ENCODE data around the gene NKD2.

The NKD2 gene

DNA sequence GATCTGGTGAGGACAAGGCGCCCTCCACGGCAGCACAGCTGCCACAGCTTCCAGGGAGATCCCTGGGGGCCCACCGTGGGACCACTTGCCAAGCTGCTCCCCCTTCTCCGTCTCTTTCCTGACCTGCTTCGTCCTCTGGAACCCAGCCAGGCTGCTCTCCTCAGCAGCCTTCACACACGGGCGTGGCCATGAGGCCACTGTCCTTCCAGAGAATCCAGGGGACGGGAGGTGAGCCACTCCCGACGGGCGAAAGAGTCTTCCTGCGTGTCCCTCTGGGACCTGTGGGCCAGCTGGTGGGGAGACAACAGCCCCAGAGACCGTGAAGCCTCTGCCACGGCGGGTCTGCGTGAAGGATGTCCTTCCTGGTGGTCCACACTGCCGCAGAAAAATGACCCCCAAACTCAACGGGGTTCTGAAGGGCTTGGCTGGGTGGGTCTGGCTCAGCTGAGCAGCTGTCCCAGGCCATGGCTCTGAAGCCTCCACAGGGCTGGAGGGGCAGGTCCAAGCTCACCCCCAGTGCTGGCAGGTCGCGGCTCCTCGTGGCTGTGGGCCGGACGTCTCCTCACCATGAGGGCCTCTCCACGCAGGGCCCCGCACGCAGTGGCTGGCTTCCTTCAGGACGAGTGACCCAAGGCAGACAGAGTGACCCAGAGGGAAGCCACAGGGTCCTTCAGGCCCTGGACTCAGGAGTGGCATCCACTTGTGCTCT lies 47.4 kb upstream of the NKD2 start:
- Histone ChIP-seq H4K20me1 (ENCODE audit: control insufficient read depth, insufficient read depth, low read depth, low read length) (no peaks in the 10 kb centered on the region), H3K4me2 (ENCODE audit: low read length) (no peak overlapping the region), H3K4me1 (ENCODE audit: control insufficient read depth, low read length) (peaks cover 22% of the 10 kb centered on the region), H3K9me3 (ENCODE audit: control insufficient read depth, insufficient read depth, low read length) (no peaks in the 10 kb centered on the region), H3K79me2 (ENCODE audit: control insufficient read depth, low read length) (no peaks in the 10 kb centered on the region), H3K27ac (ENCODE audit: low read depth, low read length) (no peak overlapping the region), H3F3A (ENCODE audit: control insufficient read depth, insufficient read depth) (no peaks in the 10 kb centered on the region), H3K36me3 (ENCODE audit: control insufficient read depth, low read length) (no peaks in the 10 kb centered on the region), H3K9me2 (replicated peaks; ENCODE audit: control insufficient read depth, low read length) (no peaks in the 10 kb centered on the region), H3K4me3 (ENCODE audit: low read length) (no peak overlapping the region), H3K27me3 (ENCODE audit: control insufficient read depth, low read length) (0 out of 2 replicates have a peak, but pooled peaks cover under 1% of the 10 kb centered on the region)
- TF ChIP-seq CTCF (IDR thresholded peaks at IDR 0.05; ENCODE audit: low read depth, low read length, poor library complexity, severe bottlenecking) = no peak
- no peak for TF ChIP-seq EZH2phosphoT487 (IDR thresholded peaks at IDR 0.05; ENCODE audit: borderline replicate concordance, low read length)

DNA sequence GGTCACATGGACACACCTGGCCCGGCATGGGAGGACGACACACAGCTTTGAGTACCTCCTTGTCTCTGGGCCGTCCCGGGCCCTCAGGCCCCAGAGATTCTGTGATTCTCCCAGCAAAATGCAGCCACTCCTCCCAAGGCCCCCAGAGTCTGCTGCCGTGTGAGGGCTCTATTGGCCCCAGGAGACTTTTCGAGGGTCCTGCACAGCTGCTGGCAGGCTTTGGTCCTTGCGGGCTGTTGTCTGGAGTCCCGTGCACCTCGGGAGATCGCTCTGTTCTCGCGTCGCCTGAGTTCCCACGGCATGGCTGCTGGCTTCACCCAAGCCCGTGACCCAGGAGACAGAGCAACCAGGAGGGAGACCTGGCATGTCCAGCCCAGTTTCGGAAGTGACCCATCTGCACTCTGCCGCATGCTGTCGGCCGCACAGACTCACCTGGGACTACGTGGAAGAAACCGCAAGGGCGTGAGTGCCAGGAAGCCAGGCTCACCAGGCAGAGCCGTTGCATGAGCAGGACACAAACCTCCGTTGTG lies 46.8 kb upstream of the NKD2 start:
- no peaks in the 10 kb centered on the region for H3K9me3 ChIP-seq (ENCODE audit: control insufficient read depth, insufficient read depth, low read length)
- no peaks in the 10 kb centered on the region for H3F3A ChIP-seq (ENCODE audit: control insufficient read depth, insufficient read depth)
- no peak overlapping the region for H3K27ac ChIP-seq (ENCODE audit: low read depth, low read length)
- H3K4me2 ChIP-seq (ENCODE audit: low read length) = no peak overlapping the region
- TF ChIP-seq CTCF (IDR thresholded peaks at IDR 0.05; ENCODE audit: low read depth, low read length, poor library complexity, severe bottlenecking) (no peak), EZH2phosphoT487 (IDR thresholded peaks at IDR 0.05; ENCODE audit: borderline replicate concordance, low read length) (no peak)
- H3K36me3 ChIP-seq (ENCODE audit: control insufficient read depth, low read length) = no peaks in the 10 kb centered on the region
- H3K4me1 ChIP-seq (ENCODE audit: control insufficient read depth, low read length) = peaks cover 22% of the 10 kb centered on the region
- no peaks in the 10 kb centered on the region for H4K20me1 ChIP-seq (ENCODE audit: control insufficient read depth, insufficient read depth, low read depth, low read length)
- H3K4me3 ChIP-seq (ENCODE audit: low read length) = no peak overlapping the region
- H3K9me2 ChIP-seq (replicated peaks; ENCODE audit: control insufficient read depth, low read length) = no peaks in the 10 kb centered on the region
- H3K79me2 ChIP-seq (ENCODE audit: control insufficient read depth, low read length) = no peaks in the 10 kb centered on the region
- 0 out of 2 replicates have a peak, but pooled peaks cover 2% of the 10 kb centered on the region for H3K27me3 ChIP-seq (ENCODE audit: control insufficient read depth, low read length)

- no peaks in the 10 kb centered on the region for H3K79me2 ChIP-seq (ENCODE audit: control insufficient read depth, low read length)
- no peak overlapping the region for H3K27ac ChIP-seq (ENCODE audit: low read depth, low read length)
- no peaks in the 10 kb centered on the region for H3K9me3 ChIP-seq (ENCODE audit: control insufficient read depth, insufficient read depth, low read length)
- no peak overlapping the region for H3K4me3 ChIP-seq (ENCODE audit: low read length)
- no peaks in the 10 kb centered on the region for H4K20me1 ChIP-seq (ENCODE audit: control insufficient read depth, insufficient read depth, low read depth, low read length)
- no peaks in the 10 kb centered on the region for H3K9me2 ChIP-seq (replicated peaks; ENCODE audit: control insufficient read depth, low read length)
- no peaks in the 10 kb centered on the region for H3K36me3 ChIP-seq (ENCODE audit: control insufficient read depth, low read length)
- peaks cover 22% of the 10 kb centered on the region for H3K4me1 ChIP-seq (ENCODE audit: control insufficient read depth, low read length)
- TF ChIP-seq EZH2phosphoT487 (IDR thresholded peaks at IDR 0.05; ENCODE audit: borderline replicate concordance, low read length) (no peak), CTCF (IDR thresholded peaks at IDR 0.05; ENCODE audit: low read depth, low read length, poor library complexity, severe bottlenecking) (no peak)
- 0 out of 2 replicates have a peak, but pooled peaks cover 2% of the 10 kb centered on the region for H3K27me3 ChIP-seq (ENCODE audit: control insufficient read depth, low read length)
- no peak overlapping the region for H3K4me2 ChIP-seq (ENCODE audit: low read length)
- H3F3A ChIP-seq (ENCODE audit: control insufficient read depth, insufficient read depth) = no peaks in the 10 kb centered on the region
Measured at GRCh38 chr5:962386-962785, 46.2 kb upstream of the NKD2 start.

Measured in DOHH2 (cell line).